ENCODE measurements around the gene GPBP1.

GRCh38 chr5:57221049-57221568, 47.2 kb downstream of the GPBP1 start:
- TF ChIP-seq CTCF (conservative IDR thresholded peaks at IDR 0.05; ENCODE audit: low read length) (peak; percentile 98), EZH2phosphoT487 (IDR thresholded peaks at IDR 0.05; ENCODE audit: borderline replicate concordance, low read depth, low read length) (no peak)
